Muscle layer of colon (tissue), 2 donors: ENCODE data around the gene IL32.

ENCODE experiments used
- H3K27ac ChIP-seq: one replicate; pipeline ENCODE4 v1.7.0; 2013; ENCODE audit warnings: low read depth, mild to moderate bottlenecking, low read length, moderate library complexity
- H3K27me3 ChIP-seq, 2 donors: one replicate each; pipeline ENCODE4 v1.7.0; 2013; ENCODE audit warnings: low read length in 2 of 2, mild to moderate bottlenecking in 2 of 2; ENCODE audit not compliant: insufficient read depth in 2 of 2, control insufficient read depth in 1 of 2
- H3K36me3 ChIP-seq: one replicate; pipeline ENCODE4 v1.7.0; 2013; ENCODE audit warnings: mild to moderate bottlenecking, low read length; ENCODE audit not compliant: insufficient read depth
- H3K4me1 ChIP-seq: one replicate; pipeline ENCODE4 v1.7.0; 2013; ENCODE audit warnings: mild to moderate bottlenecking, low read length; ENCODE audit not compliant: insufficient read depth
- H3K4me3 ChIP-seq, 2 donors: one replicate each; pipeline ENCODE4 v1.7.0; 2013; ENCODE audit warnings: low read length in 2 of 2, low read depth in 1 of 2, mild to moderate bottlenecking in 1 of 2, moderate library complexity in 1 of 2
- H3K9ac ChIP-seq: one replicate; pipeline ENCODE4 v1.7.0; 2013; ENCODE audit warnings: low read length
- H3K9me3 ChIP-seq: one replicate; pipeline ENCODE4 v1.7.0; 2013; ENCODE audit warnings: mild to moderate bottlenecking, low read length
- donor health status: abdominal sarcoma.
- donor health status: Adenocarcinoma of cecum.

IL32 gene

GRCh38 chr16:3022684-3023414 is 42.6 kb upstream of the IL32 start:
- Histone ChIP-seq H3K9me3 (no peaks in the 10 kb centered on the region), H3K9ac (peak overlapping the region; percentile 92), H3K36me3 (peaks cover 11% of the 10 kb centered on the region), H3K4me1 (peaks cover 24% of the 10 kb centered on the region), H3K4me3 (peak overlapping the region; percentile 84 to 88), H3K27me3 (peaks cover 7 to 11% of the 10 kb centered on the region in 2 donors), H3K27ac (peak overlapping the region; percentile 92)

- Histone ChIP-seq H3K9ac (peak overlapping the region; percentile 92), H3K36me3 (peaks cover 11% of the 10 kb centered on the region), H3K9me3 (no peaks in the 10 kb centered on the region), H3K27me3 (peaks cover 2 to 6% of the 10 kb centered on the region in 2 donors), H3K27ac (peak overlapping the region; percentile 92), H3K4me1 (peaks cover 24% of the 10 kb centered on the region), H3K4me3 (peak overlapping the region; percentile 84 to 88)
Observed at GRCh38 chr16:3023415-3023668, 42.1 kb upstream of the IL32 start.

GRCh38 chr16:3023669-3024478 is 41.6 kb upstream of the IL32 start, which contains the start of the genes HCFC1R1 and THOC6:
HCFC1R1 (minus strand) TSS chr16:3023942; CDS start chr16:3023941, 1 bp downstream.
THOC6 (plus strand) TSS chr16:3024035; CDS start chr16:3024327, 292 bp downstream.
- H3K4me1 ChIP-seq = peaks cover 29% of the 10 kb centered on the region

GRCh38 chr16:3025032-3026002 is 40.1 kb upstream of the IL32 start:
- no peak overlapping the region for H3K4me3 ChIP-seq
- peaks cover 7 to 19% of the 10 kb centered on the region in 2 donors for H3K27me3 ChIP-seq
- H3K9ac ChIP-seq = no peak overlapping the region
- peaks cover 33% of the 10 kb centered on the region for H3K4me1 ChIP-seq
- peaks cover 11% of the 10 kb centered on the region for H3K36me3 ChIP-seq
- H3K27ac ChIP-seq = no peak overlapping the region
- H3K9me3 ChIP-seq = no peaks in the 10 kb centered on the region

More at GRCh38 chr16:3023669-3024478, 41.6 kb upstream of the IL32 start, which contains the start of the genes HCFC1R1 and THOC6:
- H3K9me3 ChIP-seq = no peaks in the 10 kb centered on the region
- H3K36me3 ChIP-seq = peaks cover 11% of the 10 kb centered on the region
- peak within 1 kb of the TSS; percentile 84 to 88 for H3K4me3 ChIP-seq
- peak within 1 kb of the TSS; percentile 92 for H3K9ac ChIP-seq
- peaks cover 2 to 6% of the 10 kb centered on the region in 2 donors for H3K27me3 ChIP-seq
- H3K27ac ChIP-seq = peak within 1 kb of the TSS; percentile 92

- Histone ChIP-seq H3K9ac (no peak overlapping the region), H3K27me3 (peaks cover 7 to 26% of the 10 kb centered on the region in 2 donors), H3K4me1 (peaks cover 33% of the 10 kb centered on the region), H3K27ac (no peak overlapping the region), H3K36me3 (peaks cover 11% of the 10 kb centered on the region), H3K4me3 (no peak overlapping the region), H3K9me3 (no peaks in the 10 kb centered on the region)
Observed at GRCh38 chr16:3026003-3026378, 39.4 kb upstream of the IL32 start.

- no peak overlapping the region for H3K27ac ChIP-seq
- H3K36me3 ChIP-seq = peaks cover 11% of the 10 kb centered on the region
- no peaks in the 10 kb centered on the region for H3K9me3 ChIP-seq
- H3K4me3 ChIP-seq = no peak overlapping the region
- peaks cover 7 to 33% of the 10 kb centered on the region in 2 donors for H3K27me3 ChIP-seq
- H3K4me1 ChIP-seq = peaks cover 29% of the 10 kb centered on the region
- no peak overlapping the region for H3K9ac ChIP-seq
Observed at GRCh38 chr16:3026609-3027488, 38.6 kb upstream of the IL32 start.

GRCh38 chr16:3027489-3027795 is 38.0 kb upstream of the IL32 start:
- peaks cover 7 to 33% of the 10 kb centered on the region in 2 donors for H3K27me3 ChIP-seq
- no peak overlapping the region for H3K9ac ChIP-seq
- peaks cover 23% of the 10 kb centered on the region for H3K4me1 ChIP-seq
- no peak overlapping the region for H3K27ac ChIP-seq
- no peaks in the 10 kb centered on the region for H3K9me3 ChIP-seq
- H3K36me3 ChIP-seq = peaks cover 11% of the 10 kb centered on the region
- no peak overlapping the region for H3K4me3 ChIP-seq

- Histone ChIP-seq H3K9me3 (no peaks in the 10 kb centered on the region), H3K4me3 (no peak overlapping the region), H3K27me3 (peaks cover 7 to 33% of the 10 kb centered on the region in 2 donors), H3K27ac (no peak overlapping the region), H3K9ac (no peak overlapping the region), H3K36me3 (peaks cover 11% of the 10 kb centered on the region), H3K4me1 (peaks cover 16% of the 10 kb centered on the region)
Observed at GRCh38 chr16:3027983-3028715, 37.3 kb upstream of the IL32 start.

GRCh38 chr16:3028716-3029319 is 36.6 kb upstream of the IL32 start:
- peaks cover 7 to 34% of the 10 kb centered on the region in 2 donors for H3K27me3 ChIP-seq
- H3K36me3 ChIP-seq = peaks cover 11% of the 10 kb centered on the region
- no peaks in the 10 kb centered on the region for H3K9me3 ChIP-seq
- H3K27ac ChIP-seq = no peak overlapping the region
- H3K9ac ChIP-seq = no peak overlapping the region
- H3K4me3 ChIP-seq = no peak overlapping the region
- H3K4me1 ChIP-seq = peaks cover 13% of the 10 kb centered on the region
